Smooth muscle cell (in vitro differentiated cells): ENCODE measurements around the gene TLNRD1. TPM values are rescaled to one million over a fixed set of nuclear protein-coding genes. Genes with fewer than 3 reads are reported as not detected.

Source experiments
- DNase-seq: peaks from one replicate; lab custom pipeline; 2025; ENCODE audit not compliant: unreplicated experiment; lab: John Stamatoyannopoulos, UW
- H2AFZ ChIP-seq: fragments of 200-600 bp; sonication (generic); 2 replicates; pipeline ENCODE4 v1.6.0; 2016; ENCODE audit warnings: antibody characterized with exemption, low read depth, mild to moderate bottlenecking
- H3F3A ChIP-seq: fragments of 200-600 bp; sonication (generic); 2 replicates; pipeline ENCODE4 v1.6.0; 2017; ENCODE audit warnings: antibody characterized with exemption, low read depth
- H3K27ac ChIP-seq: fragments of 200-600 bp; sonication (generic); 2 replicates; pipeline ENCODE4 v1.5.1; 2016; ENCODE audit warnings: low read depth, mild to moderate bottlenecking
- H3K27me3 ChIP-seq: fragments of 200-600 bp; sonication (generic); 2 replicates; pipeline ENCODE4 v1.6.1; 2016; ENCODE audit warnings: low read depth, mild to moderate bottlenecking
- H3K36me3 ChIP-seq: fragments of 200-600 bp; sonication (generic); 2 replicates; pipeline ENCODE4 v1.5.1; 2016; ENCODE audit warnings: low read depth
- H3K4me1 ChIP-seq: fragments of 200-600 bp; sonication (generic); 2 replicates; pipeline ENCODE4 v1.5.1; 2016; ENCODE audit warnings: low read depth
- H3K4me2 ChIP-seq: fragments of 200-600 bp; sonication (generic); 2 replicates; pipeline ENCODE4 v1.6.0; 2016; ENCODE audit warnings: mild to moderate bottlenecking
- H3K4me3 ChIP-seq: fragments of 200-600 bp; sonication (generic); 2 replicates; pipeline ENCODE4 v1.5.1; 2016; ENCODE audit warnings: mild to moderate bottlenecking
- H3K79me2 ChIP-seq: fragments of 200-600 bp; sonication (generic); 2 replicates; pipeline ENCODE4 v1.6.0; 2016; ENCODE audit warnings: low read depth, mild to moderate bottlenecking
- H3K9ac ChIP-seq: fragments of 200-600 bp; sonication (generic); 2 replicates; pipeline ENCODE4 v1.6.0; 2016; ENCODE audit warnings: low read depth
- H3K9me3 ChIP-seq: fragments of 200-600 bp; sonication (generic); replicated peaks from 2 replicates; pipeline ENCODE4 v1.5.1; 2016; ENCODE audit warnings: low read depth
- H4K20me1 ChIP-seq: fragments of 200-600 bp; sonication (generic); 2 replicates; pipeline ENCODE4 v1.6.0; 2016; ENCODE audit warnings: low read depth
- WGBS: methylation state at CpG from one replicate; pipeline ENCODE4 v1.1.7; 2016; ENCODE audit warnings: low lambda C conversion rate; 5-methylcytosine and 5-hydroxymethylcytosine counted together
- polyA plus RNA-seq: library from polyadenylated mRNA; unstranded; fragments of >200 nt; fragmentation: Nextera tagmentation; extraction: Ambion mirVana; gene quantifications from 2 replicates; pipeline ENCODE4 v1.2.1, GENCODE V29; 2016
- total RNA-seq: library from RNA; depleted of rRNA; stranded (reverse); fragments of >200 nt; gene quantifications from 2 replicates; pipeline ENCODE4 v1.2.3, GENCODE V29; 2014
- TF ChIP-seq, protein P1 (sequence below): fragments of 200-600 bp; sonication (generic); IDR thresholded peaks from 2 replicates; pipeline ENCODE4 v1.5.1; 2017; ENCODE audit warnings: borderline replicate concordance, mild to moderate bottlenecking, antibody characterized with exemption; ENCODE audit not compliant: insufficient read depth, poor library complexity, severe bottlenecking

TLNRD1 gene
- total and polyA plus RNA-seq, 2 experiments from 2014 or later, result 11.3 to 14.1 TPM

DNA sequence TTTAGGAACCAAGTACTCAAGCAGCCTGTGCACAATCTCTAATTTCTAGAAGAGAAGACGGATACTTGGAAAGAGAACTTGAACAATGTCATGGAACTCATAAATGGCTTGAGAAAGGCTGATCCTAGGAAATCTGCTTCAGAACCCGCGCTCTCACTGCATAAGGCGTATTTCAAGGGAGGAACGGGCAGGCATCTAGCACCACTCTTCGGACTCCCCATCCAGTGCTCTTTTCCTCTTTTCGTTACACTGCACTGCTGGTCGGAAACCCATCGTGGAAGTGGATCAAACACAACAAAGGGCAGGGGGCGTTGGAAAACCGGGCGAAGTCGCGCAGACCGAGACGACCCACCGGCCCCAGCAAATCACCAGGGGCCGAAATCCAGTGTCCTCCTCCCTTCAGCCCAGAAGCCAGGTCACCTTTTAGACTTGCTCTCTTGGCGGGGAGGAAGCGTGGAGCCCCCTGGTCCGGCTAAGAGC lies 539 bp upstream of the TLNRD1 start:
- no peak for DNase-seq
- Histone ChIP-seq H3K4me2 (peak overlapping the region; percentile 85), H4K20me1 (peaks cover 37% of the 10 kb centered on the region)

GRCh38 chr15:81001152-81002008 lies 657 bp downstream of the TLNRD1 start:
- peaks cover 49% of the 10 kb centered on the region for H3K79me2 ChIP-seq
- no peaks in the 10 kb centered on the region for H3K36me3 ChIP-seq
- H3K4me2 ChIP-seq, result peak overlapping the region; percentile 85
- peak overlapping the region; percentile 91 for H3K27ac ChIP-seq
- TF ChIP-seq, protein P1, sequence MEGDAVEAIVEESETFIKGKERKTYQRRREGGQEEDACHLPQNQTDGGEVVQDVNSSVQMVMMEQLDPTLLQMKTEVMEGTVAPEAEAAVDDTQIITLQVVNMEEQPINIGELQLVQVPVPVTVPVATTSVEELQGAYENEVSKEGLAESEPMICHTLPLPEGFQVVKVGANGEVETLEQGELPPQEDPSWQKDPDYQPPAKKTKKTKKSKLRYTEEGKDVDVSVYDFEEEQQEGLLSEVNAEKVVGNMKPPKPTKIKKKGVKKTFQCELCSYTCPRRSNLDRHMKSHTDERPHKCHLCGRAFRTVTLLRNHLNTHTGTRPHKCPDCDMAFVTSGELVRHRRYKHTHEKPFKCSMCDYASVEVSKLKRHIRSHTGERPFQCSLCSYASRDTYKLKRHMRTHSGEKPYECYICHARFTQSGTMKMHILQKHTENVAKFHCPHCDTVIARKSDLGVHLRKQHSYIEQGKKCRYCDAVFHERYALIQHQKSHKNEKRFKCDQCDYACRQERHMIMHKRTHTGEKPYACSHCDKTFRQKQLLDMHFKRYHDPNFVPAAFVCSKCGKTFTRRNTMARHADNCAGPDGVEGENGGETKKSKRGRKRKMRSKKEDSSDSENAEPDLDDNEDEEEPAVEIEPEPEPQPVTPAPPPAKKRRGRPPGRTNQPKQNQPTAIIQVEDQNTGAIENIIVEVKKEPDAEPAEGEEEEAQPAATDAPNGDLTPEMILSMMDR, result no peak
- H2AFZ ChIP-seq, result peak overlapping the region; percentile 96
- no peaks in the 10 kb centered on the region for H3K27me3 ChIP-seq
- no peaks in the 10 kb centered on the region for H3K4me1 ChIP-seq
- DNase-seq, result peak; percentile 64
- 1% methylated on average over 99 of the region's 110 CpGs for whole genome bisulfite sequencing
- H3K9ac ChIP-seq, result peak overlapping the region; percentile 96
- no peaks in the 10 kb centered on the region for H3F3A ChIP-seq
- H4K20me1 ChIP-seq, result peaks cover 48% of the 10 kb centered on the region
- peak overlapping the region; percentile 99 for H3K4me3 ChIP-seq
- H3K9me3 ChIP-seq, result no peaks in the 10 kb centered on the region

More for the DNA sequence above, 539 bp upstream of the TLNRD1 start:
- H3K9ac ChIP-seq, result peak overlapping the region; percentile 96
- H3K9me3 ChIP-seq, result no peaks in the 10 kb centered on the region
- peak overlapping the region; percentile 99 for H3K4me3 ChIP-seq
- H2AFZ ChIP-seq, result peak overlapping the region; percentile 96
- WGBS, result 7% methylated on average over 21 of the region's 21 CpGs
- peaks cover 37% of the 10 kb centered on the region for H3K79me2 ChIP-seq
- H3K27ac ChIP-seq, result peak overlapping the region; percentile 91
- TF ChIP-seq, protein P1, result no peak
- H3K36me3 ChIP-seq, result no peaks in the 10 kb centered on the region
- no peaks in the 10 kb centered on the region for H3K27me3 ChIP-seq
- H3K4me1 ChIP-seq, result no peaks in the 10 kb centered on the region
- no peaks in the 10 kb centered on the region for H3F3A ChIP-seq

GRCh38 chr15:81002009-81002330 lies 1.2 kb downstream of the TLNRD1 start:
- DNase-seq, result no peak

More at GRCh38 chr15:81002009-81002330, 1.2 kb downstream of the TLNRD1 start:
- Histone ChIP-seq H3F3A (no peaks in the 10 kb centered on the region), H3K4me2 (peak overlapping the region; percentile 85), H3K4me1 (no peaks in the 10 kb centered on the region), H3K36me3 (no peaks in the 10 kb centered on the region), H3K27ac (peak overlapping the region; percentile 91), H3K9me3 (no peaks in the 10 kb centered on the region), H3K79me2 (peaks cover 49% of the 10 kb centered on the region), H3K4me3 (peak overlapping the region; percentile 99), H4K20me1 (peaks cover 52% of the 10 kb centered on the region), H3K27me3 (no peaks in the 10 kb centered on the region), H3K9ac (peak overlapping the region; percentile 62), H2AFZ (no peak overlapping the region)
- TF ChIP-seq, protein P1, result no peak
- WGBS, result 1% methylated on average over 40 of the region's 42 CpGs
